Effector CD4-positive, alpha-beta T cell (primary cell): Measurements from ENCODE around the gene VIPR2.

Source experiments
- DNase-seq: peaks from one replicate; pipeline ENCODE4 v3.0.0-alpha.2; 2020

The VIPR2 gene

GRCh38 chr7:159063046-159063840, 81.4 kb downstream of the VIPR2 start:
- DNase-seq, result no peak

- DNase-seq, result no peak
These were observed 82.1 kb downstream of the VIPR2 start for GRCh38 chr7:159062569-159062968.

GRCh38 chr7:159061674-159062212, 82.9 kb downstream of the VIPR2 start:
- DNase-seq, result no peak

- no peak for DNase-seq
These were observed 83.5 kb downstream of the VIPR2 start for GRCh38 chr7:159061209-159061608.

GRCh38 chr7:159060440-159060839, 84.2 kb downstream of the VIPR2 start:
- DNase-seq, result no peak

GRCh38 chr7:159059629-159060028, 85.0 kb downstream of the VIPR2 start:
- no peak for DNase-seq

- no peak for DNase-seq
These were observed 87.0 kb downstream of the VIPR2 start for GRCh38 chr7:159057647-159058046.

GRCh38 chr7:159056737-159057136, 87.9 kb downstream of the VIPR2 start:
- no peak for DNase-seq

GRCh38 chr7:159051916-159052315, 92.8 kb downstream of the VIPR2 start:
- no peak for DNase-seq

GRCh38 chr7:159050704-159051103, 94.0 kb downstream of the VIPR2 start:
- DNase-seq, result no peak

- DNase-seq, result no peak
These were observed 95.2 kb downstream of the VIPR2 start for GRCh38 chr7:159049266-159050025.

GRCh38 chr7:159048656-159049055, 96.0 kb downstream of the VIPR2 start:
- no peak for DNase-seq

- no peak for DNase-seq
These were observed 97.1 kb downstream of the VIPR2 start for GRCh38 chr7:159047536-159047935.

GRCh38 chr7:159046300-159046699, 98.4 kb downstream of the VIPR2 start:
- no peak for DNase-seq

- DNase-seq, result no peak
These were observed 98.8 kb downstream of the VIPR2 start for GRCh38 chr7:159045839-159046238.

- DNase-seq, result no peak
These were observed 102.0 kb downstream of the VIPR2 start for GRCh38 chr7:159042581-159043101.

GRCh38 chr7:159042103-159042502, 102.6 kb downstream of the VIPR2 start:
- DNase-seq, result no peak

- no peak for DNase-seq
These were observed 103.6 kb downstream of the VIPR2 start for GRCh38 chr7:159040912-159041711.

- DNase-seq, result no peak
These were observed 104.5 kb downstream of the VIPR2 start for GRCh38 chr7:159040146-159040545.

GRCh38 chr7:159039716-159040115, 105.0 kb downstream of the VIPR2 start:
- DNase-seq, result no peak

- no peak for DNase-seq
These were observed 106.6 kb downstream of the VIPR2 start for GRCh38 chr7:159038066-159038465.

- no peak for DNase-seq
These were observed 107.6 kb downstream of the VIPR2 start for GRCh38 chr7:159036916-159037605.
